Measurements from ENCODE around the gene SLC34A3.

GRCh38 chr9:137269231-137269772 lies 38.6 kb downstream of the SLC34A3 start:
- TF ChIP-seq CTCF (IDR thresholded peaks at IDR 0.05) (no peak), POLR2A (IDR thresholded peaks at IDR 0.05) (no peak)
